GM06990 (cell line): ENCODE measurements around the gene MYOM3.

Source experiments
- DNase-seq: peaks from one replicate; pipeline ENCODE4 v3.0.0-alpha.2; 2011; ENCODE audit not compliant: insufficient read length; ENCODE audit errors: extremely low read depth
- H3K27me3 ChIP-seq: replicated peaks from 2 replicates; pipeline ENCODE4 v1.6.0; 2011; ENCODE audit warnings: low read length; ENCODE audit not compliant: control insufficient read depth, insufficient read depth
- H3K36me3 ChIP-seq: 2 replicates; pipeline ENCODE4 v1.5.1; 2011; ENCODE audit warnings: low read length; ENCODE audit not compliant: control insufficient read depth, insufficient read depth
- H3K4me3 ChIP-seq: replicated peaks from 2 replicates; pipeline ENCODE4 v1.5.1; 2011; ENCODE audit warnings: low read depth, mild to moderate bottlenecking, control low read depth, low read length
- CTCF ChIP-seq: IDR thresholded peaks from 2 replicates; pipeline ENCODE4 v1.5.1; 2011; ENCODE audit warnings: low read length, control low read depth, mild to moderate bottlenecking, inconsistent platforms; ENCODE audit not compliant: insufficient read depth, poor library complexity, severe bottlenecking

Gene MYOM3

GRCh38 chr1:24110642-24111261, 1.2 kb downstream of the MYOM3 start:
- no peak for TF ChIP-seq CTCF
- H3K36me3 ChIP-seq = no peaks in the 10 kb centered on the region
- H3K27me3 ChIP-seq = no peaks in the 10 kb centered on the region; the same call in 1 of the 2 replicates
- H3K4me3 ChIP-seq = no peak overlapping the region
- DNase-seq = no peak

- no peak for TF ChIP-seq CTCF
- DNase-seq = no peak
- H3K36me3 ChIP-seq = no peaks in the 10 kb centered on the region
- no peaks in the 10 kb centered on the region; the same call in 1 of the 2 replicates for H3K27me3 ChIP-seq
- H3K4me3 ChIP-seq = no peak overlapping the region
These were observed 2.1 kb downstream of the MYOM3 start for GRCh38 chr1:24109686-24110475.

GRCh38 chr1:24109166-24109483, 2.8 kb downstream of the MYOM3 start:
- no peaks in the 10 kb centered on the region for H3K36me3 ChIP-seq
- no peaks in the 10 kb centered on the region; the same call in 1 of the 2 replicates for H3K27me3 ChIP-seq
- H3K4me3 ChIP-seq = no peak overlapping the region
- TF ChIP-seq CTCF = no peak
- no peak for DNase-seq

- DNase-seq = no peak
- no peak overlapping the region for H3K4me3 ChIP-seq
- H3K27me3 ChIP-seq = no peaks in the 10 kb centered on the region; the same call in 1 of the 2 replicates
- no peak for TF ChIP-seq CTCF
- no peaks in the 10 kb centered on the region for H3K36me3 ChIP-seq
These were observed 3.4 kb downstream of the MYOM3 start for GRCh38 chr1:24108334-24109165.

- H3K36me3 ChIP-seq = no peaks in the 10 kb centered on the region
- no peaks in the 10 kb centered on the region; the same call in 1 of the 2 replicates for H3K27me3 ChIP-seq
- no peak for TF ChIP-seq CTCF
- DNase-seq = no peak
- no peak overlapping the region for H3K4me3 ChIP-seq
These were observed 4.3 kb downstream of the MYOM3 start for GRCh38 chr1:24107462-24108138.
